ENCODE measurements around the gene GPR61.

DNA sequence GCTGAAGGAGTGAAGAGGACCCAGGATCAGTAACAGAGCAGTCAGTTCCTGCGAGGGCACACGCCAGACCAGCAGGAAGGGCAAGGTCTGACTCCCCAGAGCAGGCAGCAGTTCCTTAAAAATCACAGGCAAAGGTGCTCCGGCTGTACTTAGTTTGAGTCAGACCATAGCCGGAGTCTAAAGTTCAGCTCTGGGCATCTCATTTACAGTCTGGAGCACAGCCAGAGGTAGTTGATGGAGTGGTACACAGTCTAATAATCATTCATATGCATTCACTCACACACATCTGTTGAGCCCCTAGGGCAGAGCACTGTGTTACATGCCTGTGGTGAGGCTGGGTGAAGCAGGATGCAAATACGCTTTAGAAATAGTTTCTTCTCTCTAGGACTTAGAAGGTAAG is 22.8 kb upstream of the GPR61 start:
- TF ChIP-seq, protein P1, sequence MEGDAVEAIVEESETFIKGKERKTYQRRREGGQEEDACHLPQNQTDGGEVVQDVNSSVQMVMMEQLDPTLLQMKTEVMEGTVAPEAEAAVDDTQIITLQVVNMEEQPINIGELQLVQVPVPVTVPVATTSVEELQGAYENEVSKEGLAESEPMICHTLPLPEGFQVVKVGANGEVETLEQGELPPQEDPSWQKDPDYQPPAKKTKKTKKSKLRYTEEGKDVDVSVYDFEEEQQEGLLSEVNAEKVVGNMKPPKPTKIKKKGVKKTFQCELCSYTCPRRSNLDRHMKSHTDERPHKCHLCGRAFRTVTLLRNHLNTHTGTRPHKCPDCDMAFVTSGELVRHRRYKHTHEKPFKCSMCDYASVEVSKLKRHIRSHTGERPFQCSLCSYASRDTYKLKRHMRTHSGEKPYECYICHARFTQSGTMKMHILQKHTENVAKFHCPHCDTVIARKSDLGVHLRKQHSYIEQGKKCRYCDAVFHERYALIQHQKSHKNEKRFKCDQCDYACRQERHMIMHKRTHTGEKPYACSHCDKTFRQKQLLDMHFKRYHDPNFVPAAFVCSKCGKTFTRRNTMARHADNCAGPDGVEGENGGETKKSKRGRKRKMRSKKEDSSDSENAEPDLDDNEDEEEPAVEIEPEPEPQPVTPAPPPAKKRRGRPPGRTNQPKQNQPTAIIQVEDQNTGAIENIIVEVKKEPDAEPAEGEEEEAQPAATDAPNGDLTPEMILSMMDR (IDR thresholded peaks at IDR 0.05; ENCODE audit: insufficient read depth, low read length, poor library complexity, severe bottlenecking) = no peak
- no peak for TF ChIP-seq EZH2phosphoT487 (conservative IDR thresholded peaks at IDR 0.05; ENCODE audit: low read length)

Data from SU-DHL-6 (cell line).